Effector memory CD8-positive, alpha-beta T cell (primary cell): ENCODE measurements around the gene SECTM1.

Source experiments
- ATAC-seq: fragments of 150-1000 bp; cut with Tn5 transposase; replicated peaks from 2 replicates; pipeline ENCODE4 v1.10.0; 2021; ENCODE audit warnings: mild to moderate bottlenecking, moderate library complexity
- DNase-seq, 3 experiments: peaks; one replicate each; pipeline ENCODE4 v3.0.0; 2021
- H3K27ac Mint-ChIP-seq, 2 donors: one replicate each; pipeline ENCODE4 v1.8.0; 2022; ENCODE audit warnings: mild to moderate bottlenecking in 2 of 2, mixed read lengths in 2 of 2, moderate library complexity in 2 of 2
- H3K27me3 Mint-ChIP-seq, 2 donors: one replicate each; pipeline ENCODE4 v1.8.0; 2022; ENCODE audit warnings: mixed read lengths in 2 of 2
- H3K36me3 Mint-ChIP-seq: one replicate; pipeline ENCODE4 v1.8.0; 2022; ENCODE audit warnings: mild to moderate bottlenecking, moderate library complexity, mixed read lengths; ENCODE audit not compliant: insufficient read depth
- H3K4me1 Mint-ChIP-seq, 2 donors: one replicate each; pipeline ENCODE4 v1.8.0; 2022; ENCODE audit warnings: low read depth in 2 of 2, mixed read lengths in 2 of 2
- H3K4me3 Mint-ChIP-seq, 2 donors: one replicate each; pipeline ENCODE4 v1.8.0; 2022; ENCODE audit warnings: mild to moderate bottlenecking in 2 of 2, mixed read lengths in 2 of 2, moderate library complexity in 2 of 2
- H3K9me3 Mint-ChIP-seq, 2 donors: one replicate each; pipeline ENCODE4 v1.8.0; 2022; ENCODE audit warnings: mixed read lengths in 2 of 2

The SECTM1 gene

DNA sequence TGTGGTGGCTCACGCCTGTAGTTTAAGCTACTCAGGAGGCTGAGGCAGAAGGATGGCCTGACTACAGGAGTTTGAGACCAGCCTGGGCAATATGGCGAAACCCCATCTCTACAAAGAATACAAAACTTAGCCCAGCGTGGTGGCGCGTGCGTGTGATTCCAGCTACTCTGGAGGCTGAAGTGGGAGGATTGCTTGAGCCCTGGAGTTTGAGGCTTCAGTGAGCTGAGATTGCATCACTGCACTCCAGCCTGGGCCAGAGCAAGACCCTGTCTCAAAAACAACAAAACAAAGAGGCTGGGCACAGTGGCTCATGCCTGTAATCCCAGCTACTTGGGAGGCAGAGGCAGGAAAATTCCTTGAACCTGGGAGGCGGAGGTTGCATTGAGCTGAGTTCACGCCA lies 53.0 kb downstream of the SECTM1 start:
- Mint-ChIP-seq H3K36me3 (peaks cover 4% of the 10 kb centered on the region), H3K27me3 (no peaks in the 10 kb centered on the region), H3K4me1 (peaks cover 22% of the 10 kb centered on the region in 2 donors), H3K27ac (peak overlapping the region in 1 of 2 donors; percentile 44), H3K9me3 (no peaks in the 10 kb centered on the region), H3K4me3 (peak overlapping the region; percentile 50 to 56)
- DNase-seq (no peak), ATAC-seq (no peak)

DNA sequence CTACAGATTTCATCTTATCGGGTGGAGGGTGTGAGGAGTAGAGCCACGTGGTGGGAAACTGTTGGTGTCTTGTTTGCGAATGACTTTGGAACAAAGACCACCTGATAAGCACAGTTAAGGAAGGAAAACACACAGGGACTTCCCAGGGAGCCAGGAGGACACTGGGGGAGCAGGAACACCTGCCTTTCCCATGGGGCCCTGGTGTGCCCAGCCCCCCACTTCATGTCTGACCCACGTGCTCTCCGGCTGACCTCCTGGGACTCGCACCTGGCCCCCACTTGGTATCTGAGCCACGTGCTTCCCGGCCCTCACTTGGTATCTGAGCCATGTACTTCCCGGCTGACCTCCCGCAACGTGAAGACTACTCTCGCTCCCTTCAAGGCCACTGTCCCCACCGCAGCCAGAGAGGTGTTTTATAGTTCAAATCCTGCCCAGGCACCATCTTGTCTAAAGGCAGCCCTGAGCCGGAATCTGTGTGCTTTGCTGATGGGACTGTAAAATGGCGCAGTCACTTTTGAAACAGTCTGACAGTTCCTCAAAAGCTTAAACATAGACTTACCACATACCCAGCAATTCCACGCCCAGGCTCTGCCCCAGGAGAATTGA lies 54.7 kb downstream of the SECTM1 start:
- Mint-ChIP-seq H3K27me3 (no peaks in the 10 kb centered on the region), H3K36me3 (peaks cover 4% of the 10 kb centered on the region), H3K9me3 (no peaks in the 10 kb centered on the region), H3K4me3 (no peak overlapping the region), H3K4me1 (peaks cover 22% of the 10 kb centered on the region in 2 donors), H3K27ac (no peak overlapping the region)
- DNase-seq (no peak), ATAC-seq (no peak)

DNA sequence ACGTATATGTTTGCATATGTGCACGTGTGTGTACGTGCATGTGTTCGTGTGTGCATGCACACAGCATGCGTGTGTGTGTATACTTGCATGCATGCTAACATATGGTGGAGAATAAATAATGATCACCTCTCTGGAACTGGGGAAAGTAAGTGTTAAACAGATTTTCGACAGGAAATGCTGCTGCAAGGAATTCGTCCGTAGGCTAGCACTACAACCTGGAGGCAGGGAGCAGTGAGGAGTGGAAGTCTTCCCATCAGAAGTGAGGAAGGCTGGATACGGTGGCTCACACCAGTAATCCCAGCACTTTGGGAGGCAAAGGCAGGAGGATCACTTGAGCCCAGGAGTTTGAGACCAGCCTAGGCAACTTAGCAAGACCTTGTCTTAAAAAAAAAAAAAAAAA lies 55.3 kb downstream of the SECTM1 start:
- H3K4me1 Mint-ChIP-seq: peaks cover 19 to 20% of the 10 kb centered on the region in 2 donors
- H3K27me3 Mint-ChIP-seq: no peaks in the 10 kb centered on the region
- H3K9me3 Mint-ChIP-seq: no peaks in the 10 kb centered on the region
- H3K4me3 Mint-ChIP-seq: no peak overlapping the region
- no peak for ATAC-seq
- H3K27ac Mint-ChIP-seq: no peak overlapping the region
- H3K36me3 Mint-ChIP-seq: peaks cover 10% of the 10 kb centered on the region
- no peak for DNase-seq

DNA sequence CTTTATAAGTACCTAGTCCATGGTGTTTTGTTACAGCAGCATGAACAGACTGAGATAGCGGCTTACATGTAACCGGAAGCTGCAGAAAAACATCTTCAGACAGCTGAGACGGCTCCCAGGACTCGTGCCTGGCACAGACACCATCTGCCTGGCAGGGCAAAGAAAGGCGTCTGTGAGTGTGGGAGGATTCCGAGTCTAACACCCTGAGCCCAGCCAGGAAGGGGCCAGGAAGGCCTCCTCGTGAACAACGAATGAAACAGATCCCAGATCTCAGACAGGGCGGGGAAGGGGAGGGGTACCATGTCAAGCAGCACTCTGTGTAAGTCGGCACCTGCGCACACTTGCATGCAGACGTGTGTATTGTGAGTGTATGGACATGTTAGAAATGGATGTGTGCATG lies 55.7 kb downstream of the SECTM1 start:
- ATAC-seq: no peak
- Mint-ChIP-seq H3K4me1 (peaks cover 17 to 18% of the 10 kb centered on the region in 2 donors), H3K36me3 (peaks cover 13% of the 10 kb centered on the region), H3K9me3 (no peaks in the 10 kb centered on the region), H3K27me3 (no peaks in the 10 kb centered on the region), H3K4me3 (no peak overlapping the region), H3K27ac (no peak overlapping the region)
- no peak for DNase-seq

DNA sequence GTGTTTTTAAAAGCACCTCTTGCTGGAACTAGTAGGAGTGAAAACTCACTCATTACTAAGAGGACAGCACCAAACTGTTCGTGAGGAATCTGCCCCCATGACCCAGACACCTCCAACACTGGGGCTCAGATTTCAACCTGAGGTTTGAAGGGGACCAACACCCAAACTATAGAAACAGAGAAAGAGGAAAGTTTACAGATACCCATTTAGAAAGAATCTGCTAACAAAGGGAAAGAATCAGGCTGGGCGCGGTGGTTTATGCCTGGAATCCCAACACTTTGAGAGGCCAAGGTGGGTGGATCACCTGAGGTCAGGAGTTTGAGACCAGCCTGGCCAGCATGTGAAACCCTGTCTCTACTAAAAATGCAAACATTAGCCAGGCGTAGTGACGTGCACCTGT lies 56.6 kb downstream of the SECTM1 start:
- H3K9me3 Mint-ChIP-seq: no peaks in the 10 kb centered on the region
- H3K4me3 Mint-ChIP-seq: no peak overlapping the region
- DNase-seq (no peak), ATAC-seq (no peak)
- no peaks in the 10 kb centered on the region for H3K27me3 Mint-ChIP-seq
- peaks cover 20% of the 10 kb centered on the region for H3K36me3 Mint-ChIP-seq
- H3K27ac Mint-ChIP-seq: no peak overlapping the region
- peaks cover 20 to 25% of the 10 kb centered on the region in 2 donors for H3K4me1 Mint-ChIP-seq

DNA sequence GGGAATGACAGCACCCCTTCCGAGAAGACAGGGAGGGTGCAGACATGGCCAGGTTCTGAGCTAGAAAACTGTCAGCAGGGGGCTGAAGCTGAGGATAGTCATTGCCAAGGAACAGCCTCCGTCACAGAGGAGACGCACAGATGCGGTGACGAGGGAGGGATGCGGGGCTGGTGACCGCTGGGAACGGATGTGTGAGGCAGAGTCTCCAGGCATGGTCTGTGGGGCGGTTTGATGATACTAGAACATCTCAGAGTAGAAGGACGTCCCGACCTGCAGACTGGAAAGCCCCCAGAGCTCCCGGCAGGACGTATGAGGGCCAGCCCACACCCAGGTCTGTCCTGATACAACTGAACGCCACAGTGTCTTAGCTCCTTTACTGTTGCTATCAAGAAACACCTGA lies 58.2 kb downstream of the SECTM1 start:
- no peak for DNase-seq
- no peak for ATAC-seq
- no peak overlapping the region for H3K4me3 Mint-ChIP-seq
- no peaks in the 10 kb centered on the region for H3K9me3 Mint-ChIP-seq
- peaks cover 18 to 21% of the 10 kb centered on the region in 2 donors for H3K4me1 Mint-ChIP-seq
- H3K36me3 Mint-ChIP-seq: peaks cover 32% of the 10 kb centered on the region
- H3K27me3 Mint-ChIP-seq: no peaks in the 10 kb centered on the region
- H3K27ac Mint-ChIP-seq: peak overlapping the region in 1 of 2 donors; percentile 63

DNA sequence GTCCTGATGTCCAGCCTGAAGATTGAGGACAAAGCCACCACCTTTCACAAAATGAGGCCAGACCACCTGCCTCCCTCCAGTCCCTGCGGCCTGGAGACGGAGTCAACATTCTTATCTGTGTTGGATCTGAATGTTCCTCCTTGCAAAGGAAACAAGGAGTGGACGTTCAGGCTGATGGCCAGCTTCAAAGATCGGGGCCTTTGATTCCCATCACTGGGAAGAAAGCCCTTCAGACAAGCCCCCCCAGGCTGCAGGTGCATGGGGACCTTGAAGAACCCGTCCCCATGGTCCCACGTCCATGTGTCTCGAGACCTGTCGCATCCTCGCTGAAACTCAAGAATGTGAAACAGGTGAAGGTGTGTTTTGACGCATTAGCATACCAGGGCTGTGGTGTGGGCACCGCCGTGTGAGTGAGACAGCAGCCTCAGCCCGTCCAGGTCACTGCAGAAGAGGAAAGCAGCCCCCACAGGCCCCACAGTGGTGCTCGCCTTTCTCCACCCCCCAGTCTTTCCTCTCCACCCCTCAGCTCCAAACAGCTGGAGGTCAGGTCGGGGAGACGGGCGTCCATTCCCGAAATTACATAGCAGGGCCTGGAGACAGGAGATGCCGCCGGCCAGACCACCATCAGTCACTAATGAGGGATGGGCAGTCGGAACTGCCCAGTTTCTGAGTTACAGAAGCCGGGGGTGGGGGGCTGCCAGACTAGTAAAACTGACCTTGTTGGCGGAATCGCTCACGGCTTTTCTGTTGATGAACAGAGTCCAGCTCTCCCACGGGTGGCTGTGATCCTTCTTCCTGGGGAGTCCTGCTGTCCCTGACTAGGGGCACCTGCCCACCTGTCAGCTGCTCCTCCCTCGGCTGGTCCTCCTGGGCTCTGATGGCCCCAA lies 59.2 kb downstream of the SECTM1 start:
- Mint-ChIP-seq H3K9me3 (no peaks in the 10 kb centered on the region), H3K27ac (peak overlapping the region; percentile 99), H3K4me1 (peaks cover 27 to 30% of the 10 kb centered on the region in 2 donors), H3K4me3 (peak overlapping the region; percentile 82 to 95), H3K27me3 (no peaks in the 10 kb centered on the region), H3K36me3 (peaks cover 42% of the 10 kb centered on the region)
- DNase-seq: no peak
- ATAC-seq: no peak

DNA sequence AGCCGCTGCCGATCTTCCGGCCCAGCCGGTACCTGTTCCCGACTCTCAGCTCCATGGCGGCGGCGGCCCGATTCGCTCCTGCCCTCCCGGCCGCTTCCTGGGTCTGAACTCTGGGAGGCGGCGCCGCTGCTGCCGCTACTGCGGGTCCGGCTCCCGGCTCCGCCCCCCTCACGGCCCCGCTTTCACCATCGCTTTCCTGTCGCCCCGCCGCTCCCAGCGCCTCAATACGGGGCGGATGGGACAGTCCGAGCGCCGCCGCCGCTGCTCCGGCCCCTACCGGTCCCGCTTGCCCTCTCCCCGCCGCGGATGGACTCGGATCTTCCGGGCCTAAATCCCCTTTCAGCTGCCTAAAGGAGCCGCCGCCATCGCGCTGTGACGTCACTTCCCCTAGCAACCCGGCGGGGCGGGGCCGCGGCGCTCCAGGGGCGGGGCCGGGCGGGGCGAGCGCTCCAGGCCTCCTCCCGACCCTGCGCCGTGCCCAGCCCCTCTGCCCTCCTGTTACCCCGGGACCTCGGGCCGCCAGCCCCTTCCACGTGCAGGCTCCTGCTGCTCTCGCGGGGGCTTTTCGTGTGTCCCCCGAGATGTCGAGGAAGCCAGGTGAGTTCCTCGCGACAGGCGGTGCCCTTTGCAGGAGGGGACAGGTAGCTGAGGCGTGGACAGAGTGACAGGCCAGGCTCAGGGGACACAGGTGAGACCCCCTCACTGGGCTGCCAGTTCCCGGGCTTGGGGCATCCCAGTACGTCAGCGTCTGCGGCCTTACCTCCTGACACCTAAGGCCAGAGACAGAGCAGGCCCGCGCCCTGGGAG lies 60.0 kb downstream of the SECTM1 start, which contains the start of gene CSNK1D:
Gene CSNK1D (minus strand): TSS at position 374 of the 807 bp plus-strand sequence. CDS start 319 bp downstream, at position 55.
- Mint-ChIP-seq H3K4me1 (peaks cover 33 to 35% of the 10 kb centered on the region in 2 donors), H3K27ac (peak within 1 kb of the TSS; percentile 99), H3K4me3 (peak within 1 kb of the TSS; percentile 82 to 95), H3K9me3 (no peaks in the 10 kb centered on the region), H3K36me3 (peaks cover 50% of the 10 kb centered on the region), H3K27me3 (no peaks in the 10 kb centered on the region)
- peak; percentile 81 for ATAC-seq
- DNase-seq: peak; percentile 86 to 90 (median 86)

DNA sequence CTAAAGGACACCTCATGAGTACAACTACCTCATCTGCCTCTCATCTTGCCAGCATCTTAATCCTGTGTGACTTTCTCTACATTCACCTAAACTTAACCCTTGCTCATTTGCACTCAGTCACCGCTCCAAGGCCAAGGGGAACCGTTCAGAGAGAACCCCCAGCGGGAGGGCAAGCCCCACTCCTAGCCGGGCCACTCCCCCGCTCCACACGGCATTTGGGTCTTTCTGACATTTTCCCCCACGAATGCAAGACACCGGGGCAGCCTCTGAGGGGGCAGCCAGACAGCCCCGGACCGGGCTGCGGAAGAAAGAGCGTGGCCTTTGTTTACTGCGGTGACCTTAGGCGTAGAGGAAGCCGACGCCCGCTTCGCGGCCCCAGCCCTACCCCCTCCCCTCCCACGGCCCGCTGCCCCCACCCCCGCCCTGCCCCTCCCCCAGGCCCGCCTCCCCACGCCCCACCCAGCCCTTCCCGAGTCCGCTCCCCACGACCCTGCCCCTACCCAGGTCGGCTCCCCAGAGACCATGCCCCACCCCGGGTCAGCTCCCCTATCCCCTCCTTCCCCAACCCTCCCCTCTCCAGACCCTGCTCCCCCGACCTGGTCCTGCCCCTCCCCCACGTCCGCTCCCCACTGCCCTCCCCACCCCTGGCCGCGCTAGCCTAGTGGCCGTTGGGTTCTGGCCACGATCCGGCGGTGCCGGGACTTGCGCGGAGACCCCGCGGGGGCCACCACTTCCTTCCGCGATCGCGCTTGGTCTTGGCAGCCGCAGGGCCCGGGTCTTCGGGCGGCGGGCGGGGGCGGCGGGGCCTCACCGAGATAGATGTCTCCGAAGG lies 60.9 kb downstream of the SECTM1 start:
- DNase-seq (peak in 1 of 3 experiments; percentile 35), ATAC-seq (peak; percentile 40)
- Mint-ChIP-seq H3K27ac (peak overlapping the region; percentile 99), H3K4me3 (peak overlapping the region; percentile 82 to 95), H3K9me3 (no peaks in the 10 kb centered on the region), H3K4me1 (peaks cover 37 to 44% of the 10 kb centered on the region in 2 donors), H3K36me3 (peaks cover 57% of the 10 kb centered on the region), H3K27me3 (no peaks in the 10 kb centered on the region)

DNA sequence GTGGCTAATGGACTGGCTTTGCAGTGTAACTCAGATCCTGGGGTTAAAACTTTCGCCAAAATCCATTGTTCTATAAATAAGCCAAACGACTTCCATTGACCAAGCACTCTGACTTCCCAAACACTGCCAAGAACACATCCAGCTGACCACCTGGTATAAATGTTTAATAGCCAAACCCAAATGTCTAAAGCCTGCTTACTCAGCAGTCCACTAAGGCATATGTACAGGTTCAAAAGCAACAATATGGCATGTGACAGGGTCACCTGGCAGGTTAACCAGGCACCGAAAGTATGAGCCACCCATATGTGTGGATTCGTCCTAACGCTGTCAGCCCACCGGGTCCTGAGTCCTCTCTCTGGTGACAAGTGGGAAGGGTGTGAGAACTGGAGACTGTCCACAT lies 62.2 kb downstream of the SECTM1 start:
- DNase-seq: no peak
- Mint-ChIP-seq H3K27ac (no peak overlapping the region), H3K36me3 (peaks cover 70% of the 10 kb centered on the region), H3K4me3 (peak overlapping the region; percentile 82 to 95), H3K27me3 (no peaks in the 10 kb centered on the region), H3K4me1 (peaks cover 47 to 54% of the 10 kb centered on the region in 2 donors), H3K9me3 (no peaks in the 10 kb centered on the region)
- ATAC-seq: no peak
